Gastrocnemius medialis (tissue), 4 donors: ENCODE data around the gene AK8.

Experiments
- CTCF ChIP-seq, 5 experiments: fragments of 450-650 bp in 3 of 5; fragments of 200-600 bp in 2 of 5; sonication (generic) in 2 of 5; IDR thresholded peaks in 4 of 5; conservative IDR thresholded peaks in 1 of 5; 1 replicate in 4 of 5; 2 replicates in 1 of 5; pipeline ENCODE4 v1.5.1; 2016 to 2019; ENCODE audit warnings: antibody characterized with exemption in 5 of 5, mild to moderate bottlenecking in 3 of 5, moderate library complexity in 3 of 5
- POLR2A ChIP-seq, 2 donors: fragments of 450-650 bp; IDR thresholded peaks; one replicate each; pipeline ENCODE4 v1.6.1; 2017; ENCODE audit warnings: antibody characterized with exemption in 2 of 2, mild to moderate bottlenecking in 2 of 2, moderate library complexity in 2 of 2

GRCh38 chr9:132833550-132834121 is 44.4 kb downstream of the AK8 start:
- no peak for TF ChIP-seq CTCF (IDR thresholded peaks at IDR 0.05 in 4 of 5, conservative IDR thresholded peaks at IDR 0.05 in 1 of 5)
- TF ChIP-seq POLR2A (IDR thresholded peaks at IDR 0.05) = no peak
